ENCODE measurements around the gene CTNNA3.
A peak's percentile ranks its signal among the peaks of the same experiment; 100 is the strongest.
"Not testable (repeated sequence)": the region's sequence is repeated elsewhere in the genome, so short reads cannot be mapped to it uniquely, and the experiment has no call there.

CTNNA3 gene

GRCh38 chr10:66366163-66366562 lies 1329.8 kb downstream of the CTNNA3 start:
- H3K4me3 ChIP-seq (ENCODE audit: low read depth, low read length), result no peak overlapping the region
- DNase-seq (ENCODE audit: low read depth), result no peak
- TF ChIP-seq CTCF (IDR thresholded peaks at IDR 0.05; ENCODE audit: control insufficient read depth, extremely low read depth, insufficient read depth), result no peak

- H3K4me3 ChIP-seq (ENCODE audit: low read depth, low read length), result no peak overlapping the region
- no peak for TF ChIP-seq CTCF (IDR thresholded peaks at IDR 0.05; ENCODE audit: control insufficient read depth, extremely low read depth, insufficient read depth)
- DNase-seq (ENCODE audit: low read depth), result no peak
These were observed 1330.3 kb downstream of the CTNNA3 start for GRCh38 chr10:66365686-66366085.

GRCh38 chr10:66362522-66362921 lies 1333.5 kb downstream of the CTNNA3 start:
- TF ChIP-seq CTCF (IDR thresholded peaks at IDR 0.05; ENCODE audit: control insufficient read depth, extremely low read depth, insufficient read depth), result no peak
- no peak for DNase-seq (ENCODE audit: low read depth)
- no peak overlapping the region for H3K4me3 ChIP-seq (ENCODE audit: low read depth, low read length)

GRCh38 chr10:66353822-66354221 lies 1342.2 kb downstream of the CTNNA3 start:
- DNase-seq (ENCODE audit: low read depth); H3K4me3 ChIP-seq (ENCODE audit: low read depth, low read length): not testable (repeated sequence)

GRCh38 chr10:66353422-66353821 lies 1342.6 kb downstream of the CTNNA3 start:
- no peak for DNase-seq (ENCODE audit: low read depth)
- H3K4me3 ChIP-seq (ENCODE audit: low read depth, low read length), result no peak overlapping the region
- TF ChIP-seq CTCF (IDR thresholded peaks at IDR 0.05; ENCODE audit: control insufficient read depth, extremely low read depth, insufficient read depth), result no peak

GRCh38 chr10:66350622-66351399 lies 1345.2 kb downstream of the CTNNA3 start:
- H3K4me3 ChIP-seq (ENCODE audit: low read depth, low read length), result no peak overlapping the region
- TF ChIP-seq CTCF (IDR thresholded peaks at IDR 0.05; ENCODE audit: control insufficient read depth, extremely low read depth, insufficient read depth), result no peak
- DNase-seq (ENCODE audit: low read depth), result peak; percentile 65

- DNase-seq (ENCODE audit: low read depth), result no peak
- no peak overlapping the region for H3K4me3 ChIP-seq (ENCODE audit: low read depth, low read length)
- TF ChIP-seq CTCF (IDR thresholded peaks at IDR 0.05; ENCODE audit: control insufficient read depth, extremely low read depth, insufficient read depth), result no peak
These were observed 1346.3 kb downstream of the CTNNA3 start for GRCh38 chr10:66349726-66350125.

All from LNCaP clone FGC (cell line).